ENCODE data around the gene DYNC1H1.
A peak's percentile ranks its signal among the peaks of the same experiment; 100 is the strongest.

Gene DYNC1H1

DNA sequence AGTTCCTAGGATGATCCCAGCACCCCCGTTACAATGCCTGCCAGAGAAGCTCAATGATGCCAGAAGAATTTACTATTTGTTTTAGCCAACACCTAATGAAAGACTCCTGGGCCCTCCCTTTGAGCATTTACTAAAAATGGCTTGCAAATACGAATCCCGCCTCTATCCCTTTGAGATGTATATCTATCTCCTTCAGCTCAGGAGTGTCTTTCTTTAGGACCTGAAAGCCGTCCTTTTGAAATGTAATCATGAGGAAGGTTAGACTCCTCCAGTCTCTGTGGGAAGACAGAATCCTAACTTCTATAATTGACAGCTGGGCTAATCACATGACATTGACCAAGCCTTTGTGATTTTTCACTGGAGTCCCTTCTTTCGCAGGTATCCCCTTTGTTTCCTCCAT lies 19.2 kb upstream of the DYNC1H1 start:
- DNase-seq = no peak

DNA sequence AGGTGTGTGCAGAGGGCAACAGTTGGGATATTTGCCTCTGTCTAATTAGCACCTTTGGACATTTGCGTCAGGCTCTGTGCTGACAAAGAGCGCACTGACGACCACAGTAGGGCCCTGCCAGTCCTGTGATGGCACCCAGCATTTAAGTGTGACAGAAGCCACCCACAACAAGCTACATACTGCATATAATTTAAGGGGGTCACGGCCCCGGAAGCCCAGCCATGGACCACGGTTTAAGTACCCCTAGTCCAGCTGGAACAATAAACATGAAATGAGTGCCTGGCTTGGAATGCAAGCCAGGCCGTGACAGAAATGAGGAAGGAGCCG lies 16.8 kb upstream of the DYNC1H1 start:
- DNase-seq = no peak

DNA sequence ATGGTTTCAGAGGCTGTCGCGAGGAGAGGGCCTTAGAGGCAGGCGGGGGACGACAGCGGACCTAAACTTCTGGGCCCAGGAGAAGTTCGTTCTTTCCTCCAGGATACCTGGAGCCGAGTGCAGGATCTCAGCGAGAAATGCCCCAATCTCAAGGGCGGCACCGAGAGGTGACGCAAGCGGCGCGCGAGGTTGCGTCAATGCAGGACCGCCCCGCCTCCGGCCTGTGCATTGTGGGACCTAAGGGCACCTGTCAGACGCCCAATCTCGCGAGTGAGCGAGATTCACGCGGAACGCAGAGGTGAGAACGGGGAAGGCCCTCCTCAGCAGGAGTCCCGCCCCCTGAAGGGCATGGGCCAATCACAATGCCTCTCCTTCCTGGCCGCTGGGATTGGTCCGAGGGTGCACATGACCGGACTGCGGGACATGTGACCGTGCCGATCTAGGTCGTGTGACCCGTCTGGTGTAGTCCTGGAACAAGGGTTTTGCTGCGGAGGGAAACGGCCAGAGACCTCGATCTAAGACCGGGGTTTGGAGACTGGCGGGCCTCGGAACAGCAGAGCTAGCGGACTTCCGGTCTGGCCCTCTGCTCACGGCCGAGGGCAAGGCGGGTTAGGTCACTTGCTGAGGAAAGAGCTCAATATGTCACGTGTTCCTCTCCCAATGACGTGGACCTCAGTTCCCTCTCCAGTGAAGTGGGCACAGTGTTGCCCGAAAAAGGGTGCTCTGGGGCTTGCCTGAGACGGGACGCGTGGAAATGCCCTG lies 16.3 kb upstream of the DYNC1H1 start:
- peak; percentile 99 to 100 for DNase-seq

DNA sequence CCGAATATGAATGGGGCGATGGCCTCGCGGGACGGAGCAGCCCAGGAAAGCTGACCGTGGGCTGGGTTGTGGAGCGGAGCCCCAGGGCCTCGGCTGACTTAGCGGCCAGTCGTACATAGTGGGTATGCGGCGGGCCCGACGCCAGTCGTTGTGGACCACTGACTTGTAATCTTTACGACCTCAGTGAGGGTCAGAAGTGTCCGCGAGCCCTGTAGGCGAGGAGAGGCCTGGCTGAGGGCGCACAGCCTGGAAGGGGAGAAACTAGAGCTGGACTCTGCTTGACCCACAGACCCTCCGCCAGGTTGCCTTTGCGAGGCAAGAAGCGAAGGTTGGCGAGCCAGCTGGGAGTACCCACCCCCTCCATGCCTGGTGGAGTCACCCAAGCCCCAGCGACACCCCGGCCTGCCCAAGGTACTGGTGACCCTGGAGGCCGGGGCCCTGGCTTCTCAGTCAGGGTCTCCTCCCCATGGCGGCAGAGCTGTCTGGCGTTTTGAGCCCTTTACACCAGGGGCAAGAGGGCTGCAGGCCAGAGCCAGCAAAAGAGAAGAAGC lies 15.6 kb upstream of the DYNC1H1 start:
- DNase-seq = no peak

DNA sequence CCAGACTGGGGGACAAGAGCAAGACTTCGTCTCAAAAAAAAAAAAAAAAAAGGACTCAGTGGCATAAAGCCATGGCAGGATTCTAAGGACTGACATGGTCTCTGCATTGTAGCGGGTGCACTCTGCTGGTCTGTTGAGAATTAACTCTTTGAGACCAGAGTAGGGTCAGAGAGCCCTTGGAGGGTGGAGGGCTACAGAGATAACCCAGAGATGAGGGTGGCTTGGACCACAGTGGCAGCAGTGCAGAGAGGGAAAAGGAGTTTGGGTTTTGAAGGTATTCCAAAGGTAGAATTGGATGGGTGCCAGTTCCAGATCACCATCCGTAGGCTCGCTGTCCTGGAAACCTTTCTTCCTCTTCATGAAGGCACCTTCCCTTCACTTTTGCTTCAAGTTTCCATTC lies 14.3 kb upstream of the DYNC1H1 start:
- DNase-seq = no peak

DNA sequence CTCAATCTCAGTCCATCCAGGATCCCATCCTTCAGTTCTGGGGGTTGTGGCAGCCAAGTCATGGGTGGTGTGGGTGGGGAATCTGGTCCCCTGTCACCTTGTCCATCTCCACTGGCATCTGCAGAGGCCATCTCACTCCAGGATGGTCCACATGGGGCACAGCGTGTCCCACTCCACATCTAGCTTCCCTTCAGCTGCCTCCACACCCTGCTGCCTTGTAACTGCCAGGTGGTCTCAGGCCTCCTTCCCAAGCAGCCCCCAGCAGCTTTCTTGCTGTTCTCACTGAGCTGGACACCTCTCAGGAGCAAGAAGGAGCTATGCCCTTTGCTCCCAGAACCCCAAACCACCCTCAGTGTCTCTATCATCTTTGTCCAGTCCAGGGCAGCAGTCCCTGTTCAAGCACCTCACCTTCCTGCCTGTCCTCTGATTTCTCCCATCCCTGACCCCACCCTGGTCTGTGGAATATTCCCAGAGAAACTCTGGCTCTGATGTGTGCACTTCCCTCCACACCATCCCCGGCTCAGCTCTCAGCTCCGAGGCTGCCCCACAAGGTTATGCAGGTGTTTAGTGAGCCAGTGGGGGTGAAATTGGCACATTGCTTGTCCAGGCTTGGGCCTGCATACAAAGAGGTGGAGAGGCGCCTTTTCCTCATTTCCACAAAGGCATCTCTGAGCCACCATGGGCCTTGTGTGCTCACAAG lies 13.7 kb upstream of the DYNC1H1 start:
- no peak for DNase-seq

DNA sequence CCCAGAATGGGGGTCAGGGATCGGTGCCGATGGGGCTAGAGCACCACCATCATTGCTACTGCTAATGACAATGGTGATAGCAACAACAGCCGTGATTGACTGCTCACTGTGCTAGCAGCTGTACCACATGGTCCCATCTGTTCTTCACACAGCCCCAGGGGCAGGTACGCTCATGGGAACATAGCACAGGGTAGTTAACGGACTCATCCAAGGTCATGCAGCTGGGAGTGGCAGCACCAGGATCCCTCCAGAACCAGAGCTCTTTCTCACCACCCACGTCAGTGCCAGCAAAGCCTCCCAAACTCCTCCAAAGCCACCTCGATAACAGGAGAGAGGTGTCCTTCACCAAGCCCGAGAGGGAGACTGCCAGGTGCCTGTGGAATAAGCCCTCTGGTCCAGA lies 11.2 kb upstream of the DYNC1H1 start:
- DNase-seq = no peak

DNA sequence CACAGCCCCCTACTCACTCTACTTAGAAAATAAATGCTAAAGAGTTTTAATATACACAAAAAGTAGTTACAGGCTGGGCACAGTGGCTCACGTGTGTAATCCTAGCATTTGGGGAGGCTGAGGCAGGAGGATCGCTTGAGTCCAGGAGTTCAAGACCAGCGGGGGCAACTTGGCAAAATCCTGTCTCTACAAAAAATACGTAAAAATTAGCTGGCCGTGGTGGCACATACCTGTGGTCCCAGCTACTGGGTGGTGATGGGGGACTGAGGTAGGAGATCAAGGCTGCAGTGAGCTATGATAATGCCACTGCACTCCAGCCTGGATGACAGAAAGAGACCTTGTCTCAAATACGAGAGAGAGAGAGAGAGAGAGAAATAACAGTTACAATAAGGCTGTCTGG lies 9.9 kb upstream of the DYNC1H1 start:
- no peak for DNase-seq

DNA sequence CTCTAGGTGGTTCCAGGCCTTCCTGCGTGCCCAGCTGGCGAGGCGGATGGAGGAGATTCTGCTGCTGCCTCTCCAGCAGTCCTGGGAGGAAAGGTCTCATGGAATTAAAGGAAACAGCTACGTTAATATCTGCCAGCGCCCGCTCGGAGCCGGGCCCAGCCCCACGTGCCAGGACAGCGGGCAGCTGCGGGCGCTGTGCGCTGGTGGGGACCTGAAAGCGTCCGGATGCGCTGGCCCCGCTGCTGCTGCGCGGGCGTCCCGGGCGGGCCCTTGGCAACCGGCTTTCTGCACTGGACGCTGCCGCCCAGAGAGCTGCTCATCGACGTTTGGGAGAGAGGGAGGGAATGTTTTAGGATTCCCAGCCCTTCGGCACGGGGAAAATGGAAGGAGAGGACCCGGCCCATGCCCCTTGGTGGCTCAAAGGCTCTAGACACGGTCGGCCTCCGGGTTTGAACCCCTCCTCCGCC lies 8.6 kb upstream of the DYNC1H1 start:
- DNase-seq = no peak

DNA sequence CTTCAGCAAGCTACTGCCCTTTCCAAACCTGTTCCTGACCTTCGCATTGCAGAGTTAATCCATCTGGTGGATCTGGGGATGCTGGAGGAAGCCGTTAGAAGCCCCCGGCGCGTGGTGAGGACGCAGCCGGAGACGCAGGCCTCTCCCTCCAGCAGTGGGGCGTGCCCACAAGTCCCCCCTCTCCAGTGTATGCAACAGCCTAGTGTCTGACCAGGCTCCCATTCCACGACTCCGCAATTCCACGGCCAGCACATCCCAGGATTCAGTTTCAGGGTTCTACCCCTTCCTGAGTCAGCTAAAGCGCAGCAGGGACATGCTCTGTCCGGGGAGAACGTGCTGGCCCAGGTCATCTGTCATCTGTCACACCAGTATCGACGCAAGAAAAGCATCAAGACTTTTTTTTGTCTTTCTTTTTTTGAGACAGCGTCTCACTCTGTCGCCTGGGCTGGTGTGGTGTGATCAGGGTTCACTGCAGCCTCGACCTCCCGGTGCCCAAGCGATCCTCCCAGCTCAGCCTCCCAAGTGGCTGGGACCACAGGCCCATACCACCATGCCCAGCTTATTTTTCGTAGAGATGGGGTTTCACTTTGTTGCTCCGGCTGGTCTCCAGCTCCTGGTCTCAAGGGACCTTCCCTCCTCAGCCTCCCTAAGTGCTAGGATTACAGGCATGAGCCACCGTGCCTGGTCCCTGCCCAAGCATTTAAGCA lies 8.0 kb upstream of the DYNC1H1 start:
- DNase-seq = no peak

DNA sequence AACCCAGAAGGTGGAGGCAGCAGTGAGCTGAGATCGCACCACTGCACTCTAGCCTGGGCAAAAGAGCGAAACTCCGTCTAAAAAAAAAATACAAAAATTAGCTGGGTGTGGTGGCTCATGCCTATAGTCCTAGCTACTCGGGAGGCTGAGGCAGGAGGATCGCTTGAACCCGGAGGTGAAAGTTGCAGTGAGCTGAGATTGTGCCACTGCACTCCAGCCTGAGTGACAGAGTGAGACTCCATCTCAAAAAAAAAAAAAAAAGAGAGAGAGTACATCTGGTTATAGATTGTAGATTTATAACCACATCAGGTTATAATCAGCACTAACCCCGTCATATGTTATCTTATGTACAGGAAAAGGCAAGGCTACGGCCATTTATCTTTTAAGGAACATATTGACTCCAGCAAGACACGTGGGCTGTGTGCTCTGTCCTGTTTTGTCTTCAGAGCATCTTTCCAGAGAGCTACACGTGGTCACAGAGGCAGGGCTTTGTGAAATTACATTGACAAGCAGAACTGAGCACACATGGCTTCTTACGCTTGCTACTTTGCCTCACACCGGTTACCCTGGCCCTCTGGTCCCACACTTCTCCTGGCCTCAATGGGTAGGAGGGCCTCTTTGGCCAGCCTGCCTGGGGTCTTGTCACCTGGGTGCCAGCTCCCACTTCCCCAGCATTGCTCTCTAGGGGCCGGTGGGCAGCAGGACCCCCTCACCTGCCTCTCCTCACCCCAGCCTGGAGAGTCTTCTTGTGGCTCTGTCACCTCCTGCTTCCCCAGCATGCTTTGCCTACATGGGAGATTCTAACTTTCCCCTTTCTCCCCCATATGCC lies 6.8 kb upstream of the DYNC1H1 start:
- DNase-seq = no peak

DNA sequence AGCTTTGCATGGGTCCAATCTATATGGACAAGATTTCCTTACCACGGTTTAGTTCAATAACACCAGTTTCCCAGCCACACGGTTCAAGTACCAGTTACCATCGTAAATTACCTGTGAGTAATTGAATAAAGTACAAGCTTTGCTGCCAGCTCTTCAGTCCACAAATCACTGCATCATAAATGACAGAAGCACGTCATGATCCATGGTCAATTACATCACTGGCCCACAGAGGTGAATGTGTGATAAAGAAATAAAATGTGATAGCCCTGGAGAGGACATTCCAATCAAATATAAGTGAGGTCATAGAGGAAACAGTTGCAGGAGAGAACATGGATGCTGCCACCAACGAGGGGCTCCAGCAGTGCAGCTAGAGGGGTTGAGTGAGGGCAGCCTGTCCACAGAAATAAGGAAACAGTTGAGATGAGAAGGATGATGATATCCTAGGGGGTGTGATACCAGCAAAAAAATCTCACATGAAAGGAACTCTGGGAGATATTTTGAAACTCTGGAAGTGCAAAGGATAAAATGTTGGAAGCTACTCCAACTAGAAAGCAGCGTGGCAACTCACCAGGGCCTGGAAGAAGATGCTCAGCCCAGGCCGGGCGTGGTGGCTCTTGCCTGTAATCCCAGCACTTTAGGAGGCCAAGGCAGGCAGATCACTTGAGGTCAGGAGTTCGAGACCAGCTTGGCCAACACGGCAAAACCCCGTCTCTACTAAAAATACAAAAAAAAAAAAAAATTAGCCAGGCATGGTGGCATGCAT lies 5.8 kb upstream of the DYNC1H1 start:
- no peak for DNase-seq

DNA sequence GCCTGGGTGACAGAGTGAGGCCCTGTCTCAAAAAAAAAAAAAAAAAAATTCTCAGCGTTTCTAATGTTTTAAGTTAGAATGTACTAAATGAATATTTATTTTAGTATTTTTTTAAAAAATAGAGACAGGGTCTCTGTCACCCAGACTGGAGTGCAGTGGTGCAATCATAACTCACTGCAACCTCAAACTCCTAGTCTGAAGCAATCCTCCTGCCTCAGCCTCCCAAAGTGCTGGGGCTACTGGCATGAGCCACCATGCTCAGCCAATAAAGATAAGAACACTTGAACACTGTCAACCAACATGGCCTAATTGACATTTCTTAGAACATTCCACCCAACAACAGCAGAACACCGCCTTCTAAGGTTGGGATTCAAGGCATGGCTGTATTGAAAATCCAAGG lies 5.1 kb upstream of the DYNC1H1 start:
- DNase-seq = no peak

DNA sequence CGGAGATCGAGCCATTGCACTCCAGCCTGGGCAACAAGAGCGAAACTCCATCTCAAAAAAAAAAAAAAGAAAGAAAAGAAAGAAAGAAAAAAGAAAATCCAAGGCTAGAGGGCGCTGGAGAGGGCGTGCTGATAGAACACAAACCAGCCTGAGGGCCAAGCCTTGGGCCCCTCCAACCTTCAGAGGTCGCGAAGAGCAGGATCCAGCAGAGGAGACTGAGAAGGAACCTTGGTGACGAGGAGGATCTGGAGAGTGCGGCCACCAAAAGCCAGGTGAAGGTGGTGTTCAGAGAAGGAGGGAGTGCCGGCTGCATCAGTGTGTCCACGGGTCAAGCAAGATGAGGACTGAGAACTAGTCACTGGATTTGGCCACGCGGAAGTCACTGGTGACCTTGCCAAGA lies 4.1 kb upstream of the DYNC1H1 start:
- DNase-seq = peak in 1 of 2 experiments; percentile 29

DNA sequence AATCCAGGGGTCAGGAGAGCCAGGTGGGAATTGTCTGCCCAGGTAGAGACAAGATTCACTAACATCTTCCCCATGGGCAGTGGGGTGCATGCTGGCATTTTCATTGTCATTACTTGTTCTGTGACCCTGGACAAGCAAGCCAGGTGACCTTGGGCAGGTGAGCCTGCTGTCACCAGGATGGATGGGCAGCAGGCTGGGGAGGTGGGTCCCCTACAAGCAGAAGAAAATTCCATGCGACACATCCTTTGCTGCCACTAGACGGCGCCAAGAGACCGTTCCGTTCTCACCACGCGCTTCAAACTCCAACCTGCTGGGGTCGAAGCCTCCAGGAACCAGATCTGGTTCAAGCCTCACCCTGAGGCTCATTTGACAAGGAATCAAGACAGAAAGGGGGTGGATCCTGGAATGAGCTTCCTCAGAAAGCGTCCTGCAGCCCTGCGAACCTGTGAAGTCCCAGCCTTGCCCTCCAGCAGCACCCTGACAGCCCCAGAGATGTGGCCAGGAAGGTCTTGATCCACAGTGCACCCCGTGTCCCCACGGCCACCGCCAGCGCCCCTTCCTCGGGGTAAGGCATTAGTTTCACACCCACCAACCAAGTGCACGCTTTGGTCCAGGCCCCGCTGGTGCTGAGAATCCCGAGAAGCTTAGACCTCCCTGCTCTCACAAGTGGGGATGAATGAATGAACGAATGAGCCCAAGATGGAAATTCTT lies 3.2 kb upstream of the DYNC1H1 start:
- DNase-seq = peak; percentile 61 to 87

DNA sequence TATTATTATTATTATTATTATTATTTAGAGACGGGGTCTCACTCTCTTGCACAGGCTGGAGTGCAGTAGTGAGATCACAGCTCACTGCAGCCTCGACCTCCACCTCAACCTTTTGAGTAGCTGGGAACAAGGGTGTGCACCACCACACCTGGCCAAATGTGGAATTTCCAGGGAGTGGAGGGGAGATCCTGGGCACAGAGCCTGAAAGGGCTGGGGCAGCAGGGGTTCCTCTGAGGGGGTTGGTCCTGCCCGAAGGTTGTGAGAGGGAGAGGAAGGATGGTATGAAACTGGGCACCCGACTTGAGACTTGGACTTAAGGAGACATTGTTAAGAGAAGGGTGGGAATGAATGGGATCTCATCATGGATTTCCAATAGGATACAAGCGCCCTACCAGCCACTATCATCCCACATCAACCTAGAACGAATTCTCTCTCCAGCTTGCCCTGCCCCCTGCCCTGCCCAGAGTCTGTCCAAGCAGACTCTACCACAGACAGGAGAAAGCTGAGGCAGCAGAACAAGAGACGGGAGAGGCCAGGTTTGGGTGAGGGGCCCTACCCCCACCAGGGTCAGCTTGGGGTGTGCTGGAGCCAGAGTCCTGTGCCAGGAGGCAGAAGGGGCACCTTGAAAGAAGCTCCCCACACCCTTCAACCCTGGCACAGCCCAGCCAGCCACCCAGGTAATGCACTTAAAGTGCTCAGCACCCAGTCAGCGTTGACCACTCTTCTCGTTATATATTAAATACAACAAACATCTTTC lies 2.4 kb upstream of the DYNC1H1 start:
- DNase-seq = peak in 1 of 2 experiments; percentile 10

DNA sequence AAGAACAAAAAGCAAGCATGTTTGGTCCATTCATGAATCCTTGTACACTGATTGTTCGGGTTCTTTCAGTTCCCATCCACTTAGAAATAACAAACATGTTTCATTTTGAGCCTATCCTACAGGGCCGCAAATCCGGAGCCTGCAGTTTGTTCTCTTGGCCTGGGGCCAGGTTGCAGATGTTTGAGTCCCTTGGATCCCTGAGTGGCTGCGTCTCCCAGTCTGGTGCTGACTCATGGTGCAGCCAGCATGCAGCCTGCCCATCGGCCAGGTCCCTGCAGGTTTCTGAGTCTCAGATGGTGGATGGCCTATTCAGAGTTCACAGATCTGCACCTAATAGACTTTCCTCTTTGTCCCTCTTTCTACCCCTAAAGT lies 1.9 kb upstream of the DYNC1H1 start:
- no peak for DNase-seq

DNA sequence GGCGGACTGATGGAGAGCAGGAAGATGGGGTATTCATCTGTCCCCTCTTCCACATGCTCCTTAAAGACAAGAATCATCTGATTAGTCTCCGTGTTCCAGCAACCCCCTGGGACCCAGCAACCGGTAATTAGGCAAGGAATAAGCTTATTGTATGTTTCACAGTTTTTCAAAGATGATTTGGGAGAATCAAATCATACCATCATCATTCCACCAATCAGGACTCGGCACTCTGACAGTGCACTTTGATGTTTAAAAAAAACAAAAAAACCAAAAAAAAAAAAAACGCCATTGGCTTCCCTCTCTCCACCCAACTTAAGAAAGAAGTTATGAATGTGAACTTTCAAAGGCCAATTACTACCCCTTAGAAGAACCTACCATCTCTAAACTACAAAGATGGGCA lies 1.3 kb upstream of the DYNC1H1 start:
- DNase-seq = no peak

DNA sequence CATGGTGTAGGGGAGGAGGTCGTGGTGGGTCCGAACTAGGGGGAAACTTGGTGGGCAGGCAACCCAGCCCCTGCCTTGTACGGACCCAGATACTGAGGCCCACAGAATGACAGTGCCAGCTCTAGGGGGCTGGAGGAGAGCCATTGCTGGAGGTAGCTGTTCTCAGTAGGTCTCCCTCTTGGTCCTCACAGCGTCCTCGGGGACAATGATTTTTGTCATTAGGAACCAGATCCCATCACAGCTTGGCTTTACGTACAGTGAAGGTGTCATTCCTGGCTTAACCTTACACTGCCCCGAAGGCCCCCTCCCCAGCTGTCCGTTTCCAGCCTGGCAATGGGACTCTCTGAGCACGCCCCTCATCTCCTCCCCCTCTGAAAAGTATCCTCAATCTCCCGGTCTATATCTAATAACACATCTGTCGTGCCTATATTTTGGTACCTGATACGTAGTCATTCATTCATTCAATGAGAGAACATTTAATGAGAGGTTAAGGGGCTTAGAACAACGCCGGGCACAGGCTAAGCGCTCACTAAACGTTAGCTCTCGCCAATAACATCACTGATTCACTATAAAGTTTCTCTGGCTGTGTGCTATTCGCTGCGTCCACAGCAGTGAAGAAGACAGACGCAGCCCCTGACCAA lies 597 bp upstream of the DYNC1H1 start:
- DNase-seq = no peak

DNA sequence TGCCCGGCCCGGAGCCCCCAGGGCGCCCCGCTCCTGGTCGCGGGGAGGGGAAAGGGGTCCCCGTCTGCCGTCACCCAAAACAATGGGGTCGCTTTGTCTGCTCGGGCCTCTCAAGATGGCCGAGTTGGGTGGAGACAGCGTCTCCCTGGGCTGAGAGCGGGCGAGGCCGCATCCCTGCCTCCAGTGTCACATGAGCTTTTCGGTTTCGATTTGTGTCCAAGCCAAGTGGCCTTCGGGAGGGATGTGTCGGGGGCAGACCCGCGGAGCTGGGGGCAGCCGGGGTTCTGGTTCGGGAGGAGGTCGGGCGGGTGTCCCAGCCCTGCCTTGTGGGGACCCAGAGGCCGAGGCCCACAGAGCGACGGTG lies 790 bp downstream of the DYNC1H1 start:
- peak; percentile 27 to 47 for DNase-seq
